NCI-H128 (cell line): Measurements from ENCODE around the gene KLHL24.
"Not testable (repeated sequence)": the region's sequence is repeated elsewhere in the genome, so short reads cannot be mapped to it uniquely, and the experiment has no call there.

Experiments used
- DNase-seq: peaks from one replicate; lab custom pipeline; 2025; ENCODE audit not compliant: unreplicated experiment; lab: John Stamatoyannopoulos, UW

KLHL24 gene

DNA sequence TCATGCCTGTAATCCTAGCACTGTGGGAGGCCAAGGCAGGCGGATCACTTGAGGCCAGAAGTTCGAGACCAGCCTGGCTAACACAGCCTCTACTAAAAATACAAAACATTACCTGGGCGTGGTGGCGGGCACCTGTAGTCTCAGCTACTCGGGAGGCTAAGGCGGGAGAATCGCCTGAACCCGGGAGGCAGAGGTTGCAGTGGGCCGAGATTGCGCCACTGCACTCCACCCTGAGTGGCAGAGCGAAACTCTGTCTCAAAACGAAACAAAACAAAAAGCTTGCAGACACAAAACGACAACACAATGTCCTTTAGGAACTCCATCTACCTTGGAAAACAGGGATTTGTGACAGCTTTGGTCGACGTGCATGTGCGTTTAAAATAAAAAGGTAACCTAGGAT lies 716 bp upstream of the KLHL24 start:
- no peak for DNase-seq

- no peak for DNase-seq
Measured at GRCh38 chr3:183635107-183635430, 354 bp upstream of the KLHL24 start.

DNA sequence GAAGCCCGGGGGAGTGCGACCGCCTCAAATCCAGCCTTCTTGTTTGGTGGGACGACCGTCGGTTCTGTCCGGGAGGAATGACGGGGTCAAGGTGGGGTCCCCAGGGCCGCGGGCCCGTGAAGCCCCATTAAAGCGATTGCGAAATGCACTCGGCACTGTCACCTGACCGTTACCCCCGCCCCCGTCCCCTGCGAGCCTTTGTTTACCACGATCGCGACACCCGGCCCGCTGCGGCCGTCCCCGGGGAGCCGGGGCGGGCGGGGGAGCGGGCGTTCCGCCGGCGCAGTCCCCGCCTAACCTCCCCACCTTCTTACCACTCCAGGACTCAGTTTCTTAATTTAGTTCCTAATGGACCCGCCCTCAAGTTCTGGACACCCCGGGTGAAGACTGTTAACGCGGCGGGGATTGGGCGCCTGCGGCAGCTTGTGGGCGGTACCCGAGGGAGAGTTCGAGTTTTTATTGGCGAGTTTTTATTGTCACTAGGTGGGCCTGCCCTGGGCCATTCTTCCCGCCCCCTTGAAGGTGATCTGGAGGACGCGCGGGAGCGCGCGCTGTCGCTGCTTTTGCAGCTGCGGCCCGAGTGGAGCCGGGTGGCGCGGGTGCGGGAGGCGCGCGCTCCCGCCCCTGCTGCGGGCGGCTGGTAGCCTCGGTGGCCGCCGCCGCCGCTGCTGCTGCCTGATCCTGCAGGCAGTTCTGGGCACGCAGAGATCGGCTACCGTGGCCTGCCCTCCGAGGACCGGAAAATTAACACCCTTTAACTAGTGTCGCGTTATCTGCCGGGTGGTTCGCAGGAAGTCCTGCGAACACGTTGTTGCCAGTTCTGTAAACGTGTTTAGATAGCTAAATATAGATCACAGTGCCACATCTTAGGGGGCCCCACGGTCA lies 1.0 kb downstream of the KLHL24 start:
- peak; percentile 97 for DNase-seq

GRCh38 chr3:183637106-183637486 lies 1.7 kb downstream of the KLHL24 start:
- no peak for DNase-seq

- not testable (repeated sequence) for DNase-seq
Measured at GRCh38 chr3:183637633-183638032, 2.2 kb downstream of the KLHL24 start.

GRCh38 chr3:183638101-183638852 lies 2.9 kb downstream of the KLHL24 start:
- no peak for DNase-seq

DNA sequence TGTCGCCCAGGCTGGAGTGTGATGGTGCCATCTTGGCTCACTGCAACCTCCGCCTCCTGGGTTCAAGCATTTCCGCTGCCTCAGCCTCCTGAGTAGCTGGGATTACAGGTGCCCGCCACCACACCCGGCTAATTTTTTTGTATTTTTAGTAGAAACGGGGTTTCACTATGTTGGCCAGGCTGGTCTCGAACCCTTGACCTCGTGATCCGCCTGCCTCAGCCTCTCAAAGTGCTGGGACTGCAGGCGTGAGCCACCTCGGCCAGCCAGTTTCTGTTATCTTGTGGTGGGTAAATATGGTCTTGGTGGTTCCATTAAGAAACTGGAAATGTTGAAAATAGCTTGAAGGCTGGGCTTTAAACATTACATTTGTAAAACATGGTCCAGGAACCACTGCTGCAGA lies 5.2 kb downstream of the KLHL24 start:
- DNase-seq = not testable (repeated sequence)

GRCh38 chr3:183641882-183642281 lies 6.5 kb downstream of the KLHL24 start:
- DNase-seq = no peak

- no peak for DNase-seq
Measured at GRCh38 chr3:183644244-183644643, 8.8 kb downstream of the KLHL24 start.

DNA sequence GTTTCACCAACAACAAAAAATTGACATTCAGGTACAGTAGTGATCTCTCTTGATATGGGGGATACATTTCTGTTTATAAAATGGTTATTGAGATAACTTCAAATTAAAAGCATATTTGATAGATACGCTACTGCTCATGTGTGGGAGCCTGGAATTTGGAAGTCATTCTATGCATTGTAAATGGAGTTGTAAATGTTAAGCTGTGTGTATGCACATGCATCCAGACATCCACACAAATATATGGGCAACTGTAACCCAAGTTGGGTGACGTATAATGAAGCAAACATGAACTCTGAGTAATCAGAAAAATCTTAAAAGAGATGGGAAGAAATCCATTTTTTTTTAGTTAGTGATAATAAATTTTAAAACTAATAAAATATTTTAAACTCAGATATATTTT lies 9.8 kb downstream of the KLHL24 start:
- DNase-seq = no peak

GRCh38 chr3:183650554-183650953 lies 15.1 kb downstream of the KLHL24 start:
- no peak for DNase-seq

DNA sequence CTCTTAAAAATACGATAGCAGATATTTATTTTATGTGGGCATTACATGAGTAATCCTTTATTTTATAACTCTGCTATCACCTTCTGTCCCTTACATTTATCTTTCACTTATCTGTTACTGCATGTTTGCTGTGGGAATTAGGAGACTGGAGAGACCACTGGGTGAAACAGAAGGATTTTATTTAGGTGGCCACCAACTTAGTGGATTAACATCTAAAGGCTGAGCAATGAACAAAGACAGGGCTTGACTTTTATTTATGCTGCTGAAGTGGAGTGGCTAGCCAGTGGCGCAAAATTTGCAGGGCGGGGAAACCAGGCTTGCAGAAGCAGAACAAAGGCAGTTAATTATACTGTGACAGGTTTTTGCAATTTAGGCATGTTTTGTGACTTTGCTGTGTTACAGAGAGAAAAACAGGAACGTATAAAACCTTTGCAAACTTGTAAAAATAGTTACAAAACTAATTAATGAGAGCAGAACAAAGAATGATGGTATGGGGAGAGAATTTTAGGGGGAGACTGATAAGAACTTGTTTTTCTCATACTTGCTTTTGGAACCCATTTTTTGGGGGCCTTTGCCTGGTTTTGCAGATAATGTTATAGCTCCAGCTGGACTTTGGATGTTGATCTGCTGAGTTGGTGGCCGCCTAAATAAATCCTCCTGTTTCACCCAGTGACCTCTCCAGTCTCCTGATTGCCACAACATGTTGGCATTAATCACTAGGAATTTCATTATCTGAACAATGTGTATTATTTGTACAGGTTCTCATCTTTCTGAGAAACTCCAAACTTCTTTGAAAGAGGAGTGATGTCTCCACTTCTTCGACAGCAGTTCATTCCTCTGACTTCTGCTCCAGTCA lies 18.0 kb downstream of the KLHL24 start:
- no peak for DNase-seq

DNA sequence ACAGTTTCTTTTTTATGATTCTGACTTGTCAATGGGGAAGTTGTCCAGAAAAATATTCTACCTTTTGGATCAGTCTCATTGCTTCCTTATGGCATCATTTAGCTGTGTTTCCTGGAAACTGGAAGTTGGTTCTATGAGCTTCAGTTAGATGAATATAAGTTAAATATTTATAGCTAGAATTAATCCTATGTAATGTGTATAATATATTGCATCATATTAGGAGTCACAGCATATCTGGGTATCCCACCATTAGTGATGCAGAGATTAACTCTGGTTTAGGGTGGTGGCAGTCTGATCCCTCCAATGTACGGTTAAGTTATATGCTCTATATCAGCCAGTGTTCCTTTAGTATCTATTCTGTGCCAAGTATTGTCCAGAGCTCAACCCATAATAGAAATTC lies 19.3 kb downstream of the KLHL24 start:
- DNase-seq = no peak

DNA sequence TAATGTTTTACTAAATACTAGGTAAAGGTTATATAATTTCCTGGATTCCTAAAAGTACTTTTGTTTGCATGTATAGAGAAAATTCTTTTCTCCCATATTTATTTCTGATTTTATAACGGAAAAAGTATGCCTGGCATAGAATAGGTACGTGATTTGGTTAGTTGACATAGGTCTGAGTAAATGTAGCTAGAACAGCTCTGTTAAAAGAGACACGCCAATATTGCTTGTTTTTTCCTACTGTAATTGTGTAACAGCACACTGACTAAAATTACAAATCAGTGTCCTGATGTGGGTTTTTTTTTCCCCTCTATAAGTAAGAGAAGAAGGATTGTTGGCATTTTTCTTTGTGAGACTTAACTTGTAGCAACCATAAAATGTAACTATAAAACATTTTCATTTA lies 26.7 kb downstream of the KLHL24 start:
- no peak for DNase-seq

- no peak for DNase-seq
Measured at GRCh38 chr3:183664913-183665381, 29.5 kb downstream of the KLHL24 start.

- no peak for DNase-seq
Measured at GRCh38 chr3:183680061-183680460, 44.6 kb downstream of the KLHL24 start.

GRCh38 chr3:183687705-183688104 lies 52.3 kb downstream of the KLHL24 start:
- DNase-seq = no peak

GRCh38 chr3:183688874-183689273 lies 53.5 kb downstream of the KLHL24 start:
- DNase-seq = no peak

GRCh38 chr3:183689621-183690020 lies 54.2 kb downstream of the KLHL24 start:
- DNase-seq = not testable (repeated sequence)

GRCh38 chr3:183690402-183690995 lies 55.1 kb downstream of the KLHL24 start:
- DNase-seq = no peak

DNA sequence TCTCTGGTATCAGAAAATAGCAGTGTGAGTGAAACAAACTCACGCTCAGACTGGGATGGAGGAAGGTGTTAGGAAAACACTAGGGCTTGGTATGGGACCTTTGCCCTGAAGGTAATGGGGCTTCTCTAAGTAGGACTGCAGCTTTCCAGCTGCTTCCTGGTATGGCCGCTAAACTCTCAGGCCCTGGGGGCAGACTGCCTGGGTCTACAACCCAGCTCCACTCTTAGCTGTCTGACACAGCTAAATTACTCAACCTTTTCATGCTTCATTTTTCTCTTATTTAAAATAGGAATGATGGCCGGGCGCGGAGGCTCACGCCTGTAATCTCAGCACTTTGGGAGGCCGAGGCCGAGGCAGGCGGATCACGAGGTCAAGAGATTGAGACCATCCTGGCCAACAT lies 57.0 kb downstream of the KLHL24 start:
- no peak for DNase-seq
